Measurements from ENCODE around the gene RAB37. TPM values are rescaled to one million over a fixed set of nuclear protein-coding genes. Genes with fewer than 3 reads are reported as not detected.

The RAB37 gene
- total RNA-seq, 4 donors from 2014 or later: 0.24 to 3.7 (median 0.43) TPM

DNA sequence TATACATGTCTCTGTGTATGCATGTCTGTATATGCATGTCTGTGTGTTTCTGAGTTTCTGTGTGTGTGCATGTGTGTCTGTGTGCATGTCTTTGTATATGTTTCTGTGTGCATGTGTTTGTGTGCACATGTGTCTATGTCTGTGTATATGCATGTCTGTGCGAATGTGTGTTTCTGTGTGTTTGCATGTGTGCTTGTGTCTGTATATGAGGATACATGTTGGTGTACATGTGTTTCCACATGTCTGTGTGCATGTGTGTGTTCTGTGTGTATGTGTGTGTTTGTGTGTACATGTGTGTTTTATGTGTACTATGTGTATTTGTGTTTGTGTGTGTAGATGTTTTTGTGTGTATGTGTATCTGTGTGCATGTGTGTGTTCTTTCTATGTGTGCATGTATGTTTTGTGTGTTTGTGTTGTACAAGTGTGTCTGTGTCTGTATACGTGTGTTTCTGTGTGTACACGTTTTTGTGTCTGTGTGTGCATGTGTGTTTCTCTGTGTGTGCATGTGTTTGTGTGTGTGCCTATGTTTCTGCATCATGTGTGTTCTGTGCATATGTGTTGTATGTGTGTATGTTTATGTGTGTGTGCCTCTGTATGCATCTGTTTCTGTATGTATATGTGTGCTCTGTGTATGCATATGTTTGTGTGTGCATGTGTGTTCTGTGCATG lies 8.9 kb upstream of the RAB37 start:
- Histone ChIP-seq H3K27me3 (peaks cover 3 to 13% (median 10%) of the 10 kb centered on the region in 3 donors), H3K27ac (no peak overlapping the region), H3K36me3 (no peaks in the 10 kb centered on the region), H3K4me1 (no peaks in the 10 kb centered on the region), H3K4me3 (no peak overlapping the region), H3K9me3 (no peaks in the 10 kb centered on the region)
- no peak for DNase-seq
- TF ChIP-seq POLR2A (IDR thresholded peaks at IDR 0.05): no peak
- TF ChIP-seq, protein P1, sequence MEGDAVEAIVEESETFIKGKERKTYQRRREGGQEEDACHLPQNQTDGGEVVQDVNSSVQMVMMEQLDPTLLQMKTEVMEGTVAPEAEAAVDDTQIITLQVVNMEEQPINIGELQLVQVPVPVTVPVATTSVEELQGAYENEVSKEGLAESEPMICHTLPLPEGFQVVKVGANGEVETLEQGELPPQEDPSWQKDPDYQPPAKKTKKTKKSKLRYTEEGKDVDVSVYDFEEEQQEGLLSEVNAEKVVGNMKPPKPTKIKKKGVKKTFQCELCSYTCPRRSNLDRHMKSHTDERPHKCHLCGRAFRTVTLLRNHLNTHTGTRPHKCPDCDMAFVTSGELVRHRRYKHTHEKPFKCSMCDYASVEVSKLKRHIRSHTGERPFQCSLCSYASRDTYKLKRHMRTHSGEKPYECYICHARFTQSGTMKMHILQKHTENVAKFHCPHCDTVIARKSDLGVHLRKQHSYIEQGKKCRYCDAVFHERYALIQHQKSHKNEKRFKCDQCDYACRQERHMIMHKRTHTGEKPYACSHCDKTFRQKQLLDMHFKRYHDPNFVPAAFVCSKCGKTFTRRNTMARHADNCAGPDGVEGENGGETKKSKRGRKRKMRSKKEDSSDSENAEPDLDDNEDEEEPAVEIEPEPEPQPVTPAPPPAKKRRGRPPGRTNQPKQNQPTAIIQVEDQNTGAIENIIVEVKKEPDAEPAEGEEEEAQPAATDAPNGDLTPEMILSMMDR (IDR thresholded peaks at IDR 0.05 in 4 of 5, conservative IDR thresholded peaks at IDR 0.05 in 1 of 5): no peak
- ATAC-seq: no peak
- intact Hi-C loops (cut with DNase I; ENCODE audit: low total_unique reads): no loop called here
- in situ Hi-C loops (cut with MboI; ENCODE audit: low sequenced_read_pairs in 4 of 4): no loop called here

DNA sequence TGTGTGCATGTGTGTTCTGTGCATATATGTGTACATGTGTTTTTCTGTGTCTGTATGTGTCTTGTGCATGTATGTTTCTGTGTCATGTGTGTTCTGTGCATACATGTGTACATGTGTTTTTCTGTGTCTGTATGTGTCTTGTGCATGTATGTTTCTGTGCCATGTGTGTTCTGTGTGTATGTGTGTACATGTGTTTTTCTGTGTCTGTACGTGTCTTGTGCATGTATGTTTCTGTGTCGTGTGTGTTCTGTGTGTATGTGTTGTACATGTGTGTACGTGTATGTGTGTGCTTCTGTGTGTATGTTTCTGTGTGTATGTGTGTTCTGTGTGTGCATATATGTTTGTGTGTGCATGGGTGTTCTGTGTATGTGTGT lies 8.4 kb upstream of the RAB37 start:
- Histone ChIP-seq H3K27me3 (peaks cover 4 to 14% (median 11%) of the 10 kb centered on the region in 3 donors), H3K27ac (no peak overlapping the region), H3K4me1 (no peaks in the 10 kb centered on the region), H3K4me3 (no peak overlapping the region), H3K36me3 (no peaks in the 10 kb centered on the region), H3K9me3 (no peaks in the 10 kb centered on the region)
- intact Hi-C loops (cut with DNase I; ENCODE audit: low total_unique reads): no loop called here
- ATAC-seq (no peak), DNase-seq (no peak)
- in situ Hi-C loops (cut with MboI; ENCODE audit: low sequenced_read_pairs in 4 of 4): no loop called here
- TF ChIP-seq, protein P1 (IDR thresholded peaks at IDR 0.05 in 4 of 5, conservative IDR thresholded peaks at IDR 0.05 in 1 of 5): no peak
- TF ChIP-seq POLR2A (IDR thresholded peaks at IDR 0.05): no peak

DNA sequence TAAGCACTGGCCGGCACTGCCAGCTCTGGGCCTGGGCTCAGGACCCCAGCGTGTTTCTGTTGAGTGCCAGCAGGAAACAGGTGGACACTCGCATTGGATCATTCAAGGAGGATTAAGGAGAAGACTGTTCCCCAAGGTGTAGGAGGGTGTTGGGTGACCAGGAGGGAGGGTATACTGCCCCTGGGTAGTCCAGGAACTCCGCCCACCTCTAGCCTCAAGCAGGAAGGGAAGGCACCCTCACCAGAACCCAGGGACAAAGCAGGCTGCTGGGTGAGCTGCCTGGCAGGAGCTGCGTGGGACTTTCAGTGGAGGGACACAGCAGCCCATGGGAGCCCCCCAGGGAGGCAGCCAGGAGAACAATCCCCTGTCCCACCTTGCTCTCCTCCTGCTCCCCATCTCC lies 7.7 kb upstream of the RAB37 start:
- intact Hi-C loops (cut with DNase I; ENCODE audit: low total_unique reads): no loop called here
- TF ChIP-seq POLR2A (IDR thresholded peaks at IDR 0.05): no peak
- TF ChIP-seq, protein P1 (IDR thresholded peaks at IDR 0.05 in 4 of 5, conservative IDR thresholded peaks at IDR 0.05 in 1 of 5): no peak
- no peaks in the 10 kb centered on the region for H3K36me3 ChIP-seq
- no peak for DNase-seq
- H3K27me3 ChIP-seq: peaks cover 9 to 20% (median 18%) of the 10 kb centered on the region in 3 donors
- H3K27ac ChIP-seq: no peak overlapping the region
- no peaks in the 10 kb centered on the region for H3K4me1 ChIP-seq
- no peak for ATAC-seq
- in situ Hi-C loops (cut with MboI; ENCODE audit: low sequenced_read_pairs in 4 of 4): no loop called here
- H3K4me3 ChIP-seq: no peak overlapping the region
- H3K9me3 ChIP-seq: no peaks in the 10 kb centered on the region

DNA sequence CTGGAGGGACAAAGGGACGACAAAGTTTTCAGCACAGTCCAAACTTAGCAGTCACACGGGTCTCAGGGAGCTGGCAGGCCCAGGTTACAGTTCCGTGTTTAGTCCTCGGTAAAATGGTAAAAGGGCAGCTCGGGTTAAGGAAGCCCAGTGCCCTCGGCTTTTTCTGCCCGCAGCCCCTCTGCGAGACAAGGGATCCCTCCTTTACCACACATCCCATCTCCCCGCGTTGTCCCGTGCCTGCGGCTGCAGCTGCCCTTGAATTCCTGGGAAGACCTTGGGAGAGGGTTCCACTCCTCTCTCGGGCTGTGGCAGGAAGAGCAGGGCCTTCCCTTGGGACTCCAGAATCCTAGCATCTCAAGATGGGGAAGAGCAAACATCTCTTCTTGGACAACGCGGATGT lies 7.2 kb upstream of the RAB37 start:
- no peaks in the 10 kb centered on the region for H3K9me3 ChIP-seq
- peaks cover 12 to 20% (median 20%) of the 10 kb centered on the region in 3 donors for H3K27me3 ChIP-seq
- H3K4me1 ChIP-seq: no peaks in the 10 kb centered on the region
- no peak overlapping the region for H3K4me3 ChIP-seq
- H3K27ac ChIP-seq: no peak overlapping the region
- DNase-seq (no peak), ATAC-seq (no peak)
- in situ Hi-C loops (cut with MboI; ENCODE audit: low sequenced_read_pairs in 4 of 4) (no loop called here), intact Hi-C loops (cut with DNase I; ENCODE audit: low total_unique reads) (no loop called here)
- no peaks in the 10 kb centered on the region for H3K36me3 ChIP-seq
- no peak for TF ChIP-seq POLR2A (IDR thresholded peaks at IDR 0.05)
- TF ChIP-seq, protein P1 (IDR thresholded peaks at IDR 0.05 in 4 of 5, conservative IDR thresholded peaks at IDR 0.05 in 1 of 5): no peak

All from gastrocnemius medialis (tissue), 4 donors.